GM12878 (cell line): Measurements from ENCODE around the gene HSF4. TPM values are rescaled to one million over a fixed set of nuclear protein-coding genes. Genes with fewer than 3 reads are reported as not detected.

Experiments used
- BACH1 ChIP-seq: fragments of 450-650 bp; IDR thresholded peaks from 2 replicates; pipeline ENCODE4 v1.6.1; 2017; ENCODE audit warnings: mild to moderate bottlenecking, borderline replicate concordance
- BHLHE40 ChIP-seq, 2 experiments: fragments of 450-650 bp in 1 of 2; IDR thresholded peaks; 2 replicates each; pipeline ENCODE4 v1.6.1; 2011 to 2017; ENCODE audit warnings: low read depth in 2 of 2, borderline replicate concordance in 1 of 2, improper control_type of control experiment in 1 of 2, low read length in 1 of 2, mild to moderate bottlenecking in 1 of 2
- BMI1 ChIP-seq: fragments of 450-650 bp; IDR thresholded peaks from 2 replicates; pipeline ENCODE4 v1.6.1; 2016; ENCODE audit warnings: mild to moderate bottlenecking, moderate library complexity, borderline replicate concordance
- DPF2 ChIP-seq: fragments of 450-650 bp; IDR thresholded peaks from 2 replicates; pipeline ENCODE4 v1.6.1; 2017; ENCODE audit warnings: mild to moderate bottlenecking
- EGR1 ChIP-seq, 2 experiments: IDR thresholded peaks; 1 replicate in 1 of 2; 2 replicates in 1 of 2; pipeline ENCODE4 v1.6.1; 2011 to 2012; ENCODE audit warnings: low read depth in 2 of 2, low read length in 2 of 2, borderline replicate concordance in 1 of 2, mild to moderate bottlenecking in 1 of 2, moderate library complexity in 1 of 2
- IKZF1 ChIP-seq: fragments of 450-650 bp; conservative IDR thresholded peaks from 2 replicates; pipeline ENCODE4 v1.6.1; 2017; ENCODE audit warnings: antibody characterized with exemption, mild to moderate bottlenecking
- MXI1 ChIP-seq: fragments of 150-350 bp; IDR thresholded peaks from 2 replicates; pipeline ENCODE4 v1.6.1; 2011; ENCODE audit warnings: low read depth, mild to moderate bottlenecking, inconsistent platforms, low read length, improper control_type of control experiment
- NKRF ChIP-seq: fragments of 450-650 bp; conservative IDR thresholded peaks from 2 replicates; pipeline ENCODE4 v1.6.1; 2017; ENCODE audit warnings: mild to moderate bottlenecking, moderate library complexity
- NR2C1 ChIP-seq: fragments of 450-650 bp; IDR thresholded peaks from 2 replicates; pipeline ENCODE4 v1.6.1; 2017; ENCODE audit warnings: antibody characterized with exemption, mild to moderate bottlenecking, moderate library complexity
- POLR2A ChIP-seq: IDR thresholded peaks from 2 replicates; pipeline ENCODE4 v1.6.1; 2011; ENCODE audit warnings: low read depth, mild to moderate bottlenecking, low read length
- USF1 ChIP-seq: IDR thresholded peaks from 2 replicates; pipeline ENCODE4 v1.6.1; 2011; ENCODE audit warnings: borderline replicate concordance, low read depth, mild to moderate bottlenecking, moderate library complexity, mixed read lengths, low read length; ENCODE audit not compliant: insufficient read depth; ENCODE audit errors: extremely low read length
- ZNF687 ChIP-seq: fragments of 450-650 bp; IDR thresholded peaks from 2 replicates; pipeline ENCODE4 v1.6.1; 2017; ENCODE audit warnings: mild to moderate bottlenecking, moderate library complexity
- polyA plus RNA-seq, 11 experiments: library from polyadenylated mRNA; depleted of rRNA in 4 of 11; unstranded in 6 of 11; stranded (reverse) in 5 of 11; fragments of >200 nt; fragmentation: Nextera tagmentation in 4 of 11; fragmentation: Illumina TruSeq in 1 of 11; extraction: Ambion mirVana in 4 of 11; extraction: Trizol in 1 of 11; gene quantifications; 1 replicate in 1 of 11; 2 replicates in 10 of 11; pipeline versions ENCODE4 v1.2.1 to v1.2.3, GENCODE V29; 2011 to 2016; ENCODE audit warnings: inconsistent platforms in 2 of 11, missing spikeins in 2 of 11, low read depth in 1 of 11
- total RNA-seq, 4 experiments: library from RNA; depleted of rRNA in 3 of 4; stranded (reverse); fragments of >200 nt in 3 of 4; fragmentation: Illumina TruSeq in 1 of 4; extraction: Trizol in 1 of 4; gene quantifications; 2 replicates each; pipeline versions ENCODE4 v1.2.1 to v1.2.3, GENCODE V29; 2013 to 2021

HSF4 gene
- total and polyA plus RNA-seq, 10 of the 15 experiments (the other 5 are each of a cell fraction or from before 2014, with no cell fraction given): 0.31 to 9.9 (median 2.6) TPM; not detected in 1

GRCh38 chr16:67164599-67165061 lies at the start of gene HSF4 (continued):
- 0 out of 2 replicates have a peak, but pooled peaks have one; percentile 17 for TF ChIP-seq NR2C1
- peak; percentile 70 for TF ChIP-seq ZNF687
- no peak for TF ChIP-seq POLR2A
- TF ChIP-seq BACH1: peak; percentile 37; the same call in 1 of the 2 replicates
- TF ChIP-seq DPF2: peak; percentile 59
- peak; percentile 80 to 93; a peak in 3 of 4 replicates for TF ChIP-seq BHLHE40 (IDR thresholded peaks at IDR 0.05; ENCODE audit: borderline replicate concordance in 1 of 2, low read depth in 2 of 2, low read length in 1 of 2)
- no peak for TF ChIP-seq BMI1
- TF ChIP-seq USF1: peak; percentile 55
- TF ChIP-seq IKZF1: 0 out of 2 replicates have a peak, but pooled peaks have one; percentile 37
- TF ChIP-seq NKRF: 0 out of 2 replicates have a peak, but pooled peaks have one; percentile 23
- TF ChIP-seq EGR1 (IDR thresholded peaks at IDR 0.05; ENCODE audit: borderline replicate concordance in 1 of 2, low read depth in 2 of 2, low read length in 2 of 2): no peak
- TF ChIP-seq MXI1: peak; percentile 61; the same call in 1 of the 2 replicates
